Gastrocnemius medialis (tissue), 4 donors: ENCODE data around the gene UPK1A. TPM values are rescaled to one million over a fixed set of nuclear protein-coding genes. Genes with fewer than 3 reads are reported as not detected.
A peak's percentile ranks its signal among the peaks of the same experiment; 100 is the strongest.

Experiments
- ATAC-seq, 2 donors: fragments of 150-250 bp; one replicate each; pipeline ENCODE4 v1.9.1; 2016
- DNase-seq, 2 donors: peaks; one replicate each; pipeline ENCODE4 v3.0.0-alpha.2; 2019
- H3K27ac ChIP-seq, 4 donors: fragments of 200-600 bp; sonication (generic); 1 replicate in 1 of 4; 2 replicates in 3 of 4; pipeline ENCODE4 v1.5.1; 2016 to 2018; ENCODE audit warnings: mild to moderate bottlenecking in 2 of 4, moderate library complexity in 1 of 4
- H3K27me3 ChIP-seq, 3 donors: fragments of 200-600 bp; sonication (generic) in 2 of 3; 1 replicate in 1 of 3; 2 replicates in 2 of 3; pipeline versions ENCODE4 v1.5.1 to v1.6.0; 2016 to 2019; ENCODE audit warnings: mild to moderate bottlenecking in 1 of 3, moderate library complexity in 1 of 3
- H3K36me3 ChIP-seq, 2 donors: fragments of 200-600 bp; sonication (generic) in 1 of 2; one replicate each; pipeline ENCODE4 v1.5.1; 2017 to 2018
- H3K4me1 ChIP-seq, 2 donors: fragments of 200-600 bp; sonication (generic) in 1 of 2; one replicate each; pipeline ENCODE4 v1.5.1; 2016 to 2017; ENCODE audit warnings: mild to moderate bottlenecking in 2 of 2
- H3K4me3 ChIP-seq, 4 donors: fragments of 200-600 bp; sonication (generic) in 3 of 4; 1 replicate in 1 of 4; 2 replicates in 3 of 4; pipeline ENCODE4 v1.5.1; 2016 to 2019; ENCODE audit warnings: mild to moderate bottlenecking in 2 of 4
- H3K9me3 ChIP-seq, 3 donors: fragments of 200-600 bp; sonication (generic) in 2 of 3; 1 replicate in 1 of 3; 2 replicates in 2 of 3; pipeline ENCODE4 v1.5.1; 2016 to 2019
- CTCF ChIP-seq, 5 experiments: fragments of 450-650 bp in 3 of 5; fragments of 200-600 bp in 2 of 5; sonication (generic) in 2 of 5; IDR thresholded peaks in 4 of 5; conservative IDR thresholded peaks in 1 of 5; 1 replicate in 4 of 5; 2 replicates in 1 of 5; pipeline ENCODE4 v1.5.1; 2016 to 2019; ENCODE audit warnings: antibody characterized with exemption in 5 of 5, mild to moderate bottlenecking in 3 of 5, moderate library complexity in 3 of 5
- POLR2A ChIP-seq, 2 donors: fragments of 450-650 bp; IDR thresholded peaks; one replicate each; pipeline ENCODE4 v1.6.1; 2017; ENCODE audit warnings: antibody characterized with exemption in 2 of 2, mild to moderate bottlenecking in 2 of 2, moderate library complexity in 2 of 2
- in situ Hi-C, 4 donors: fragments of 200-750 bp; cut with MboI; loops; one replicate each; pipeline versions ENCODE4 v1.15.0 to v1.8.0; 2017; ENCODE audit warnings: low sequenced_read_pairs in 4 of 4
- intact Hi-C: fragments of 100-400 bp; cut with DNase I; formaldehyde crosslinking; loops from one replicate; pipeline ENCODE4 v1.15.1; 2023; ENCODE audit warnings: low total_unique reads
- total RNA-seq, 4 donors: library from RNA; depleted of rRNA; stranded (reverse); fragments of >200 nt; gene quantifications; one replicate each; pipeline versions ENCODE4 v1.1.0 to v1.2.3, GENCODE V29; 2016

Gene UPK1A
- total RNA-seq, 4 donors from 2014 or later = not detected

- Histone ChIP-seq H3K4me1 (no peaks in the 10 kb centered on the region), H3K27me3 (no peaks in the 10 kb centered on the region), H3K36me3 (no peaks in the 10 kb centered on the region), H3K27ac (no peak overlapping the region), H3K4me3 (no peak overlapping the region), H3K9me3 (no peaks in the 10 kb centered on the region)
- no peak for DNase-seq
- intact Hi-C loops = loop anchor here (10.0 kb wide), 1 partner anchor 313 kb away; the partner anchor contains the start of gene LRFN3
- no peak for TF ChIP-seq POLR2A (IDR thresholded peaks at IDR 0.05)
- no peak for TF ChIP-seq CTCF (IDR thresholded peaks at IDR 0.05 in 4 of 5, conservative IDR thresholded peaks at IDR 0.05 in 1 of 5)
- in situ Hi-C loops = no loop called here
- no peak for ATAC-seq
Observed at GRCh38 chr19:35621708-35622107, 44.6 kb upstream of the UPK1A start.

- no peaks in the 10 kb centered on the region for H3K9me3 ChIP-seq
- intact Hi-C loops (loop anchor here (10.0 kb wide), 1 partner anchor 312 kb away; the partner anchor contains the start of gene LRFN3), in situ Hi-C loops (no loop called here)
- no peaks in the 10 kb centered on the region for H3K36me3 ChIP-seq
- ATAC-seq = no peak
- no peak for DNase-seq
- H3K27me3 ChIP-seq = no peaks in the 10 kb centered on the region
- no peak overlapping the region for H3K27ac ChIP-seq
- H3K4me1 ChIP-seq = peaks cover 3 to 4% of the 10 kb centered on the region in 2 donors
- no peak overlapping the region for H3K4me3 ChIP-seq
- TF ChIP-seq POLR2A (IDR thresholded peaks at IDR 0.05) = no peak
Observed at GRCh38 chr19:35622750-35623149, 43.6 kb upstream of the UPK1A start.

GRCh38 chr19:35623327-35624010, 42.8 kb upstream of the UPK1A start:
- no peaks in the 10 kb centered on the region for H3K36me3 ChIP-seq
- in situ Hi-C loops = no loop called here

GRCh38 chr19:35628264-35628564, 38.1 kb upstream of the UPK1A start:
- H3K9me3 ChIP-seq = no peaks in the 10 kb centered on the region
- no peak for TF ChIP-seq POLR2A (IDR thresholded peaks at IDR 0.05)
- TF ChIP-seq CTCF (IDR thresholded peaks at IDR 0.05 in 4 of 5, conservative IDR thresholded peaks at IDR 0.05 in 1 of 5) = no peak
- ATAC-seq = no peak
- H3K4me1 ChIP-seq = peaks cover 8 to 23% of the 10 kb centered on the region in 2 donors
- in situ Hi-C loops = no loop called here
- peak overlapping the region; percentile 89 to 95 (median 94) for H3K27ac ChIP-seq
- H3K4me3 ChIP-seq = peak overlapping the region; percentile 68 to 100 (median 96)
- H3K36me3 ChIP-seq = peaks cover 0 to 31% of the 10 kb centered on the region in 2 donors
- no peaks in the 10 kb centered on the region for H3K27me3 ChIP-seq
- no peak for DNase-seq
- intact Hi-C loops = loop anchor here (1.0 to 10.0 kb wide), 5 partner anchors 16 to 307 kb away; partner anchors contain the start of genes COX6B1, HAUS5, LRFN3 and TMEM147

More at GRCh38 chr19:35623327-35624010, 42.8 kb upstream of the UPK1A start:
- no peak for TF ChIP-seq POLR2A (IDR thresholded peaks at IDR 0.05)
- no peak for TF ChIP-seq CTCF (IDR thresholded peaks at IDR 0.05 in 4 of 5, conservative IDR thresholded peaks at IDR 0.05 in 1 of 5)
- no peak overlapping the region for H3K4me3 ChIP-seq
- H3K4me1 ChIP-seq = peaks cover 8 to 11% of the 10 kb centered on the region in 2 donors
- DNase-seq = no peak
- H3K27me3 ChIP-seq = no peaks in the 10 kb centered on the region
- no peak for ATAC-seq
- intact Hi-C loops = loop anchor here (10.0 kb wide), 1 partner anchor 311 kb away; the partner anchor contains the start of gene LRFN3
- H3K9me3 ChIP-seq = no peaks in the 10 kb centered on the region
- no peak overlapping the region for H3K27ac ChIP-seq

- H3K4me1 ChIP-seq = peaks cover 8 to 23% of the 10 kb centered on the region in 2 donors
- peak within 1 kb of the TSS; percentile 89 to 95 (median 94) for H3K27ac ChIP-seq
- TF ChIP-seq POLR2A (IDR thresholded peaks at IDR 0.05) (peak; percentile 71), CTCF (IDR thresholded peaks at IDR 0.05 in 4 of 5, conservative IDR thresholded peaks at IDR 0.05 in 1 of 5) (peak in 2 of 5 experiments; percentile 51 to 67)
- intact Hi-C loops (loop anchor here (1.0 to 10.0 kb wide), 6 partner anchors 16 to 306 kb away; partner anchors contain the start of genes COX6B1, HAUS5, LRFN3 and TMEM147), in situ Hi-C loops (no loop called here)
- no peaks in the 10 kb centered on the region for H3K9me3 ChIP-seq
- ATAC-seq (peak; percentile 99 to 100), DNase-seq (peak; percentile 97 to 98)
- peak within 1 kb of the TSS; percentile 68 to 100 (median 96) for H3K4me3 ChIP-seq
- no peaks in the 10 kb centered on the region for H3K27me3 ChIP-seq
- peaks cover 0 to 36% of the 10 kb centered on the region in 2 donors for H3K36me3 ChIP-seq
Observed at GRCh38 chr19:35628565-35629331, 37.6 kb upstream of the UPK1A start, which contains the start of gene RBM42. Gene RBM42 (plus strand): TSS chr19:35629036. CDS start chr19:35629154, 118 bp downstream.
